ENCODE results near the gene PHOX2A. TPM values are rescaled to one million over a fixed set of nuclear protein-coding genes. Genes with fewer than 3 reads are reported as not detected.
"Not testable (repeated sequence)": the region's sequence is repeated elsewhere in the genome, so short reads cannot be mapped to it uniquely, and the experiment has no call there.

The PHOX2A gene
- total RNA-seq, 5 donors from 2014 or later (not counting 1 experiment from before 2014, with no cell fraction given), result not detected

DNA sequence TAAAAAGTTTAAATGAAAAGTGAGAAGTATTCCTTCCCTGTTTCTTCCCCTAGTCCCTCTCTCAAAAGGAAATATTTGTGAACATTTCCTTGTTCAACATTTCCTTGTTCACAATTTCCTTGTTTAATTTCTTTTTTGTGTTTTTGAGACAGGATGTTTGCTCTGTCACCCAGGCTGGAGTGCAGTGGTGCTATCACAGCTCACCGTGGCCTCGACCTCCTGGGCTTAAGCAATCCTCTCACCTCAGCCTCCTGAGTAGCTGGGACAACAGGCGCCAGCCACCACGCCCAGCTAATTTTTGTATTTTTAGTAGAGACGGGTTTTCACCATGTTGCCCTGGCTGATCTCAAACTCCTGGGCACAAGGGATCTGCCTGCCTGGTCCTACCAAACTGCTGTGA is 23.0 kb upstream of the PHOX2A start:
- CTCF ChIA-PET; H3K4me1 Mint-ChIP-seq; H3K4me3 Mint-ChIP-seq; H3K36me3 Mint-ChIP-seq; H3K4me1 ChIP-seq (ENCODE audit: control insufficient read depth in 1 of 2, extremely low read depth in 1 of 2, insufficient read depth in 2 of 2, low read length in 2 of 2); ATAC-seq (replicated peaks in 1 of 4); H3K4me3 ChIP-seq (ENCODE audit: control insufficient read depth in 1 of 2, extremely low read depth in 1 of 2, low read length in 1 of 2); POLR2A ChIA-PET; H3K9me3 Mint-ChIP-seq; H3K36me3 ChIP-seq (ENCODE audit: control insufficient read depth in 2 of 2, extremely low read depth in 1 of 2, insufficient read depth in 1 of 2, low read length in 1 of 2); DNase-seq; H3K27ac ChIP-seq (ENCODE audit: low read length); H3K9me3 ChIP-seq; H3K27ac Mint-ChIP-seq: not testable (repeated sequence)
- H3K27me3 Mint-ChIP-seq, result peaks cover 18 to 24% of the 10 kb centered on the region in 2 donors
- no CpG with 5 or more reads among the region's 5 CpGs for WGBS (ENCODE audit: insufficient coverage)
- H3K27me3 ChIP-seq (replicated peaks in 1 of 2; ENCODE audit: control insufficient read depth in 2 of 2, extremely low read depth in 1 of 2, insufficient read depth in 2 of 2, low read length in 1 of 2), result peaks cover 0 to 12% of the 10 kb centered on the region in 2 experiments

DNA sequence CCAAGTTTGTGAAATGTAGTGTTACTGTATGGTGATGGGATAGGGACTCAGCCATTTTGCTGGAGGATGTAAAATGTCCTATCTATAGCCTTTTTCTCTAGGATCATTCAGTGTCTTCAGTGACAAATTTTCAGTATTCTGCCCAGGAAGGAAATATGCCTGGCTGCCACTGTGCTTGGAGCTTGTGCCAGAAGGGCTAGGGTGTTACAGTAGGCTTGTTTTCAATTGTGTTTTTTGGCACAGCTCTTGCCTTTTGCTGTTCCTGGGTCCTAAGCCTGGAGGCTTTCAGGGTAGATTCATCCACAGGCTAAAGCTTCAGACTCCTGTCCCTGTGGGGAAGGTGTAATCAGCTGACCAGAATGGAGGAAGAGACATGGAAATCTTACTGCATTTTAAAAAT is 22.0 kb upstream of the PHOX2A start:
- Mint-ChIP-seq H3K4me1 (peaks cover 0 to 6% (median 5%) of the 10 kb centered on the region in 3 donors), H3K27me3 (peaks cover 18 to 21% of the 10 kb centered on the region in 2 donors), H3K27ac (no peak overlapping the region), H3K4me3 (no peak overlapping the region), H3K36me3 (no peaks in the 10 kb centered on the region), H3K9me3 (no peaks in the 10 kb centered on the region)
- no peak for ATAC-seq (replicated peaks in 1 of 4)
- Histone ChIP-seq H3K27me3 (replicated peaks in 1 of 2; ENCODE audit: control insufficient read depth in 2 of 2, extremely low read depth in 1 of 2, insufficient read depth in 2 of 2, low read length in 1 of 2) (peaks cover 0 to 12% of the 10 kb centered on the region in 2 experiments), H3K27ac (ENCODE audit: low read length) (no peak overlapping the region), H3K9me3 (no peaks in the 10 kb centered on the region), H3K4me3 (ENCODE audit: control insufficient read depth in 1 of 2, extremely low read depth in 1 of 2, low read length in 1 of 2) (no peak overlapping the region), H3K36me3 (ENCODE audit: control insufficient read depth in 2 of 2, extremely low read depth in 1 of 2, insufficient read depth in 1 of 2, low read length in 1 of 2) (no peaks in the 10 kb centered on the region), H3K4me1 (ENCODE audit: control insufficient read depth in 1 of 2, extremely low read depth in 1 of 2, insufficient read depth in 2 of 2, low read length in 2 of 2) (peaks cover 0 to 3% of the 10 kb centered on the region in 2 experiments)
- CTCF ChIA-PET, result no interaction called here
- POLR2A ChIA-PET, result interaction anchor here in 1 of 2 donors (0.5 kb wide), 1 partner anchor 237 kb away, joined by 9 read pairs; no protein-coding TSS in a partner anchor
- no peak for DNase-seq

DNA sequence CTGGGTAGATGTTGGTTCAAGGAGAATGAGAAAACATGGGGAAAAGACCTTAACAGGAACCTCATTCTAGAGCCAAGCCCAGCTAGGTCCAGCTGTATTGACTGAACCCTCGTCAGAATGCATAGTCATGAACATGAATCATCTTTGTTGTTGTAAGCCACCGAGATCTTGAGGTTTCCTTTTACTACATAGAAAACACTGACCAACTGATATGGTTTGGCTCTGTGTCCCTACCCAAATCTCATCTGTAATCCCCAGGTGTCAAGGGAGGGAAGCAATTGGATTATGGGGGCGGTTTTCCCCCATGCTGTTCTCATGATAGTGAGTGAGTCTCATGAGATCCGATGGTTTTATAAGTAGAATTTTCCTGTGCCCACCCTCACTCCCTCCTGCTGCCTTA is 19.4 kb upstream of the PHOX2A start:
- ATAC-seq (replicated peaks in 1 of 4), result no peak
- no peak for DNase-seq
- H3K9me3 ChIP-seq, result no peaks in the 10 kb centered on the region
- POLR2A ChIA-PET, result no interaction called here
- H3K4me1 Mint-ChIP-seq, result no peaks in the 10 kb centered on the region
- peaks cover 14 to 16% of the 10 kb centered on the region in 2 donors for H3K27me3 Mint-ChIP-seq
- no peak overlapping the region for H3K4me3 ChIP-seq (ENCODE audit: control insufficient read depth in 1 of 2, extremely low read depth in 1 of 2, low read length in 1 of 2)
- no peaks in the 10 kb centered on the region for H3K36me3 Mint-ChIP-seq
- CTCF ChIA-PET, result no interaction called here
- peaks cover 0 to 12% of the 10 kb centered on the region in 2 experiments for H3K27me3 ChIP-seq (replicated peaks in 1 of 2; ENCODE audit: control insufficient read depth in 2 of 2, extremely low read depth in 1 of 2, insufficient read depth in 2 of 2, low read length in 1 of 2)
- no peak overlapping the region for H3K4me3 Mint-ChIP-seq
- no peak overlapping the region for H3K27ac ChIP-seq (ENCODE audit: low read length)
- no peak overlapping the region for H3K27ac Mint-ChIP-seq
- no peaks in the 10 kb centered on the region for H3K36me3 ChIP-seq (ENCODE audit: control insufficient read depth in 2 of 2, extremely low read depth in 1 of 2, insufficient read depth in 1 of 2, low read length in 1 of 2)
- H3K4me1 ChIP-seq (ENCODE audit: control insufficient read depth in 1 of 2, extremely low read depth in 1 of 2, insufficient read depth in 2 of 2, low read length in 2 of 2), result no peaks in the 10 kb centered on the region
- WGBS (ENCODE audit: insufficient coverage), result no CpG with 5 or more reads among the region's 4 CpGs
- H3K9me3 Mint-ChIP-seq, result no peaks in the 10 kb centered on the region

DNA sequence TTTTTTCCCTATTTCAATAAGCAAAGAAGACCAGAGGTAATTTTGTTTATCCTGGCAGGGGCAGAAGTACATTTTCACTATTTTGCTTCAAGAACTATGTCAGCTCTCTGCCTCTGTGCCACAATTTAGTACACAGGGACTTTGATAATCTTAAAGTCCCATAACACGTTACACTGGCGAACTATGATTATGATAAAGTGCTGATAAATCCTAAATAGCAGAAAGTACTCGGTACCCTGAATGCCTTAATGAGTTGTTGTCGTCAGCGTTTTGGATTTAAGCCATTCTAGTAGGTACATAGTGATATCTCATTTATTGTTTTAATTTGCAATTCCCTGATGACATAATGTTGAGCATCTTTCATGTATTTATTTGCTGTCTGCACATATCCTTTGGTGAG is 16.6 kb upstream of the PHOX2A start:
- CTCF ChIA-PET, result no interaction called here

DNA sequence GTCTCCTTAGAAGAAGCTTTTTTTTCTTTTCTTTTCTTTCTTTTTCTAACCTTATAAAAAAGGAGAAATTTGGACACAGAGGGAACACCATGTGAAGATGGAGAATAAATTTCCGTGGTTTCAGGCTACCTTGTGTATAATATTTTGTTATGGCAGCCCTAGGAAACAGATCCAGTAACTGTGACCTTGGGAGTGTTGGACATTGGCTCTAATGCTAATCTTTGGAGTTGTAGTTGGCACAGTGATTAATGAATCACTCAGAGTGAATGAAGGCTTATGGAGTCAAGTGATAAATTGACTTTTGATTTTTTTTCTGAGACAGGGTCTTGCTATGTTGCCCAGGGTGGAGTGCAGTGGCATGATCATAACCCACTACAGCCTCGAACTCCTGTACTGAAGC is 15.5 kb upstream of the PHOX2A start:
- no peaks in the 10 kb centered on the region for H3K36me3 Mint-ChIP-seq
- POLR2A ChIA-PET, result no interaction called here

More for the DNA sequence above, 16.6 kb upstream of the PHOX2A start:
- no peaks in the 10 kb centered on the region for H3K9me3 Mint-ChIP-seq
- peaks cover 0 to 4% of the 10 kb centered on the region in 2 experiments for H3K27me3 ChIP-seq (replicated peaks in 1 of 2; ENCODE audit: control insufficient read depth in 2 of 2, extremely low read depth in 1 of 2, insufficient read depth in 2 of 2, low read length in 1 of 2)
- H3K36me3 ChIP-seq (ENCODE audit: control insufficient read depth in 2 of 2, extremely low read depth in 1 of 2, insufficient read depth in 1 of 2, low read length in 1 of 2), result no peaks in the 10 kb centered on the region
- no peaks in the 10 kb centered on the region for H3K36me3 Mint-ChIP-seq
- H3K27me3 Mint-ChIP-seq, result peaks cover 6 to 7% of the 10 kb centered on the region in 2 donors
- no peaks in the 10 kb centered on the region for H3K4me1 ChIP-seq (ENCODE audit: control insufficient read depth in 1 of 2, extremely low read depth in 1 of 2, insufficient read depth in 2 of 2, low read length in 2 of 2)
- no peaks in the 10 kb centered on the region for H3K9me3 ChIP-seq
- H3K27ac ChIP-seq (ENCODE audit: low read length), result no peak overlapping the region
- ATAC-seq (replicated peaks in 1 of 4) (no peak), DNase-seq (no peak)
- no CpG with 5 or more reads among the region's 5 CpGs for WGBS (ENCODE audit: insufficient coverage)
- no peak overlapping the region for H3K4me3 Mint-ChIP-seq
- H3K4me1 Mint-ChIP-seq, result no peaks in the 10 kb centered on the region
- H3K27ac Mint-ChIP-seq, result no peak overlapping the region
- POLR2A ChIA-PET, result interaction anchor here in 1 of 2 donors (0.6 kb wide), 2 partner anchors 9 to 135 kb away, joined by 3 read pairs; no protein-coding TSS in a partner anchor
- H3K4me3 ChIP-seq (ENCODE audit: control insufficient read depth in 1 of 2, extremely low read depth in 1 of 2, low read length in 1 of 2), result no peak overlapping the region

DNA sequence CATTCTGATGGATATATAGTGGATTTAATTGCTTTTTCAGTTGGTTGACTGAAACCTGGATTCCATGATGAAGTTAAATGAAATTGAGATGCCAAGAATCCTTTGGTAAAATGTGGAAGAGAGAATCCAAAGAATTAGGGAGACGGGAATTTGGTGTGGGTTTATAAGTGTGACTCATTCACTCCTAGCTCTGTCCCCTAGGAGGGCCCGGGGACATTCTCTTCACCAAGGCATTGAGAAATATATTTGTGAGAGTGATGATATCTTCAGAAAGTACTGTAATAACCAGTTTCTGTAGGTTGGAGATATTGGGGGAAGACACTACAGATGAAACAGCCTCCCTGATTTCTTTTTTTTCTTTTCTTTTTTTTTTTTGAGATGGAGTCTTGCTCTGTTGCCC is 13.6 kb upstream of the PHOX2A start:
- H3K27ac Mint-ChIP-seq, result no peak overlapping the region
- Histone ChIP-seq H3K27me3 (replicated peaks in 1 of 2; ENCODE audit: control insufficient read depth in 2 of 2, extremely low read depth in 1 of 2, insufficient read depth in 2 of 2, low read length in 1 of 2) (peaks cover 0 to 14% of the 10 kb centered on the region in 2 experiments), H3K27ac (ENCODE audit: low read length) (no peak overlapping the region), H3K4me3 (ENCODE audit: control insufficient read depth in 1 of 2, extremely low read depth in 1 of 2, low read length in 1 of 2) (no peak overlapping the region), H3K9me3 (no peaks in the 10 kb centered on the region), H3K4me1 (ENCODE audit: control insufficient read depth in 1 of 2, extremely low read depth in 1 of 2, insufficient read depth in 2 of 2, low read length in 2 of 2) (no peaks in the 10 kb centered on the region), H3K36me3 (ENCODE audit: control insufficient read depth in 2 of 2, extremely low read depth in 1 of 2, insufficient read depth in 1 of 2, low read length in 1 of 2) (no peaks in the 10 kb centered on the region)
- ChIA-PET CTCF (interaction anchor here in 1 of 2 donors (0.6 kb wide), 1 partner anchor 78 kb away, joined by 5 read pairs; no protein-coding TSS in a partner anchor), POLR2A (interaction anchor here in 1 of 2 donors (0.6 kb wide), 1 partner anchor 29 kb away, joined by 3 read pairs; no protein-coding TSS in a partner anchor)
- H3K9me3 Mint-ChIP-seq, result no peaks in the 10 kb centered on the region
- peaks cover 2% of the 10 kb centered on the region in 2 donors for H3K27me3 Mint-ChIP-seq
- no peaks in the 10 kb centered on the region for H3K4me1 Mint-ChIP-seq
- ATAC-seq (replicated peaks in 1 of 4) (no peak), DNase-seq (no peak)
- H3K4me3 Mint-ChIP-seq, result no peak overlapping the region
- no CpG with 5 or more reads among the region's 2 CpGs for WGBS (ENCODE audit: insufficient coverage)
- no peaks in the 10 kb centered on the region for H3K36me3 Mint-ChIP-seq

More for the DNA sequence above, 15.5 kb upstream of the PHOX2A start:
- Histone ChIP-seq H3K27ac (ENCODE audit: low read length) (no peak overlapping the region), H3K9me3 (no peaks in the 10 kb centered on the region), H3K4me3 (ENCODE audit: control insufficient read depth in 1 of 2, extremely low read depth in 1 of 2, low read length in 1 of 2) (no peak overlapping the region), H3K4me1 (ENCODE audit: control insufficient read depth in 1 of 2, extremely low read depth in 1 of 2, insufficient read depth in 2 of 2, low read length in 2 of 2) (no peaks in the 10 kb centered on the region), H3K36me3 (ENCODE audit: control insufficient read depth in 2 of 2, extremely low read depth in 1 of 2, insufficient read depth in 1 of 2, low read length in 1 of 2) (no peaks in the 10 kb centered on the region), H3K27me3 (replicated peaks in 1 of 2; ENCODE audit: control insufficient read depth in 2 of 2, extremely low read depth in 1 of 2, insufficient read depth in 2 of 2, low read length in 1 of 2) (peaks cover 0 to 4% of the 10 kb centered on the region in 2 experiments)
- Mint-ChIP-seq H3K4me1 (no peaks in the 10 kb centered on the region), H3K27ac (no peak overlapping the region), H3K27me3 (peaks cover 5 to 7% of the 10 kb centered on the region in 2 donors), H3K4me3 (no peak overlapping the region), H3K9me3 (no peaks in the 10 kb centered on the region)
- CTCF ChIA-PET, result interaction anchor here in 1 of 2 donors (0.6 kb wide), 1 partner anchor 14 kb away, joined by 4 read pairs; no protein-coding TSS in a partner anchor
- DNase-seq, result no peak
- ATAC-seq (replicated peaks in 1 of 4), result no peak
- 61% methylated on average over 2 of the region's 2 CpGs for WGBS (ENCODE audit: insufficient coverage)

Data from T-cell (primary cell).